Stimulated activated CD8-positive, alpha-beta memory T cell treated with anti-CD3 and anti-CD28 coated beads, Interleukin-12 subunit alpha, Interleukin-12 subunit beta, amount 100 ng/mL, for 24 hours (primary cell): ENCODE data around the gene SPOUT1.

Experiments used
- DNase-seq: peaks from one replicate; pipeline ENCODE4 v3.0.0-alpha.2; 2020; ENCODE audit errors: extremely low read depth

SPOUT1 gene

GRCh38 chr9:128836509-128837145 lies 7.0 kb upstream of the SPOUT1 start:
- no peak for DNase-seq

- DNase-seq = no peak
Measured at GRCh38 chr9:128835246-128836210, 5.9 kb upstream of the SPOUT1 start.

GRCh38 chr9:128833696-128834095 lies 4.1 kb upstream of the SPOUT1 start:
- no peak for DNase-seq

GRCh38 chr9:128828719-128829452 lies 708 bp downstream of the SPOUT1 start:
- no peak for DNase-seq

DNA sequence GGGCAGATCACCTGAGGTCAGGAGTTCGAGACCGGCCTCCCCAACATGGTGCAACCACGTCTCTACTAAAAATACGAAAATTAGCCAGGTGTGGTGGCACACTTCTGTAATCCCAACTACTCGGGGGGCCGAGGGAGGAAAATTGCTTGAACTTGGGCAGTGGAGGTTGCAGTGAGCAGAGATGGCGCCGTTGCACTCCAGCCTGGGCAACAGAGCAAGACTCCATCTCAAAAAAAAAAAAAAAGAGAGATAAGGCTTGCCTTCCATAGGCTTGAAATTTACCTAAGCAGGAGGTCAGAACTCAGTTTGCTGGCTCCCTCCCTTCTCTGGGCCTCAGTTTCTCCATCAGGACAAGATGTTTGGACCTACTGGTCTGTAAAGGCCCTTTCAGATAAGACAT lies 1.3 kb downstream of the SPOUT1 start:
- DNase-seq = no peak

- no peak for DNase-seq
Measured at GRCh38 chr9:128825923-128826700, 3.5 kb downstream of the SPOUT1 start.

DNA sequence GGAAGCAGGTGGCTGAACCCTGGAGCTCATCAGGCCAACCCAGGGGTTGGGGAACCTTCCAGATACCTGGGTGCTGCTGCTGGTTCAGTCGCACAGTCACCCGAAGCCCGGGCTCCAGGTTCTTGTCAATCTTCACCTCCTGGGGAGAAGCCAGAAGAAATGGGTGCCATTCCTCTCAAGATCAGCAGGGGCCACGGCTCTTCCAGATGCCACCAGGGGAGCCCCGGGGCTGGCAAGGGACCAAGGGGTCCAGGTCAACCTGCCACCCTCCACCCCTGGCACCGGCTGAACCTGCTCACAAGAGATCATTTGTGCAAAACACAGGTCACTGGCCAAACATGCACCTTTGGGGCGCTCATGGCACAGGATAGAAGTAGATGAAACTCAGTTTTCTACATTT lies 4.7 kb downstream of the SPOUT1 start:
- DNase-seq = no peak

- no peak for DNase-seq
Measured at GRCh38 chr9:128823903-128824406, 5.6 kb downstream of the SPOUT1 start.

DNA sequence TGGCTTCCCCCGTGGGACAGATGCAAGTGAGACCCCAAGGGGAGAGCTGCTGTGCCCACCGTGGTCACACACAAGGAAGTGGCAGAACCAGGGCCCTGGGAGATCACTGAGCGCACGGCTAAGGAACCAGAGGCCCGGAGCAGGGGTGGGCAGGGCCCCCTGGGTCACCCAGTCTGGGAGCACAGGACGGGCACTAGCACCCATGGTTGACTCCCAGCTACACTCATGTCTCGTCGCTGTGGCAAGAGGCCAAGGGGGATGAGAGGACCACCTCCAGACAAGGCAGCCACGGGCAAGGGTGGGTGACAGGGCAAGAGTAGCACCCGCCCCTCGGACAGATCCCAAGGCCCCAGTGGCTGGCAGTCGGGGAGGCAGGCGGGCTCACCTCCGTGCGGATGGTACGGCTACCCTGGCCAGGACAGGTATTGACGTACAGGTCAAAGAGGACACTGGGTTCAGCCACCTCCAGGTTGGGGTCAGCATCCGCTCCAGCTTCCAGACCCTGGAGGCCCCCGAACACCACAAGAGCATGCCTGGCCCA lies 6.2 kb downstream of the SPOUT1 start:
- no peak for DNase-seq

DNA sequence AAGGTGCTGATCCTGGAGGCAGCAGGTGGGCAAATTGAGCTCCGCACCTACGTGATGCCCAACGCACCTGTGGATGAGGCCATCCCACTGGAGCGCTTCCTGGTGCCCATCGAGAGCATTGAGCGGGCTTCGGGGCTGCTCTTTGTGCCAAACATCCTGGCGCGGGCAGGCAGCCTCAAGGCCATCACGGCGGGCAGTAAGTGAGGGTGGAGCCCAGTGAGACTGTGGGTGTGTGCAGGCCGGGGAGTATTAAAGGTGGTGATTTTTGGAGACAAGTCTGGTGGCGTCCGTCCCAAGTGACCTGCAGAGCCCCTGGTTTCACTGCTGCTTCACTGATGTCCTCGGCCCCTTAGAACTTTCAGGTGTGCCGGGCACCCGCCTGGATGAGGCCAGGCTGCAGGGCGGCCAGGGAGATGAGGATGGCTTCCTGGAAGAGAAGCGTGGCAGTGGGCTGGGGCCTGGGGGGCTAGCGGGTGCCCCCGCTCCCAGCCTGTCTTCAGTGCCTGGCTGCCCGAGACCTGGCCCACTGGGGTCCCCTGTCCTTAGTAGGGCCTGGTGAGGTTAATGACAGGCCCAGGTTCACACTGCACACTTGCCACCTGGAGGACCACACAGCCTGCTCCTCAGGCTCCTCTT lies 7.1 kb downstream of the SPOUT1 start:
- DNase-seq = no peak

- DNase-seq = no peak
Measured at GRCh38 chr9:128821584-128822406, 7.8 kb downstream of the SPOUT1 start.

DNA sequence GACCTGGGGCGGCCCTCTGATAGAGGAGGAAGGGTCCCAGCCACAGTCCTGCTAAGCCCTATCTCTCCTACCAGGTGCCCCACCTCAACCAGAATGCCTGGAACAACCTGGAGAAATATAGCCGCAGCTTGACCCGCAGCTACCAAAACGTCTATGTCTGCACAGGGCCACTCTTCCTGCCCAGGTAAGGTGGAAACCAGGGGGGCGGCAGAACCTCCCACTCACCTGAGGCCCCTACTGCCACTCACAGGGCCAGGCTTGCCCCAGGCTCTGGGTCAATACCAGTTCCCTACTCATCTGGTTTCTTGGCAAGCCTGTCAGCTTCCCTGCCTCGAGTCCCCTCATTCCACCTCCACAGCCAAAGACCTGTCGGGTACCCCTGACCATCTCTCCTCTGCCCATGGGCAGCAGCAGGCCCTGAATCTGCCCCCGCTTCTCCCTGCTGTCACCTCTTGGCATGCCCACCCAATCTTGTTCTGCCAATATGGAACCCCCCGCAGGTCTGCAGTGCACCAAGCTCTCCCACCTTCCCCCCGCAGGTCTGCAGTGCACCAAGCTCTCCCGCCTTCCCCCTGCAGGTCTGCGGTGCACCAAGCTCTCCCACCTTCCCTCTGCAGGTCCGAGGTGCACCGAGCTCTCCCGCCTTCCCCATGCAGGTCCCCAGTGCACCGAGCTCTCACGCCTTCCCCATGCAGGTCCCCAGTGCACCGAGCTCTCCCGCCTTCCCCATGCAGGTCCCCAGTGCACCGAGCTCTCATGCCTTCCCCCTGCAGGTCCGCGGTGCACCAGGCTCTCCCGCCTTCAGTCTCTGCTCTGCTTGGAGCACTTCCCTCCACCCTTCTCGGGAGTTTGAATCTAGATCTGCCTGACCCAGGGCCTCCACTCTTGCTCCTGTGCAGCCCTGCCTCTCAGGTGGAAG lies 8.7 kb downstream of the SPOUT1 start:
- DNase-seq = no peak

DNA sequence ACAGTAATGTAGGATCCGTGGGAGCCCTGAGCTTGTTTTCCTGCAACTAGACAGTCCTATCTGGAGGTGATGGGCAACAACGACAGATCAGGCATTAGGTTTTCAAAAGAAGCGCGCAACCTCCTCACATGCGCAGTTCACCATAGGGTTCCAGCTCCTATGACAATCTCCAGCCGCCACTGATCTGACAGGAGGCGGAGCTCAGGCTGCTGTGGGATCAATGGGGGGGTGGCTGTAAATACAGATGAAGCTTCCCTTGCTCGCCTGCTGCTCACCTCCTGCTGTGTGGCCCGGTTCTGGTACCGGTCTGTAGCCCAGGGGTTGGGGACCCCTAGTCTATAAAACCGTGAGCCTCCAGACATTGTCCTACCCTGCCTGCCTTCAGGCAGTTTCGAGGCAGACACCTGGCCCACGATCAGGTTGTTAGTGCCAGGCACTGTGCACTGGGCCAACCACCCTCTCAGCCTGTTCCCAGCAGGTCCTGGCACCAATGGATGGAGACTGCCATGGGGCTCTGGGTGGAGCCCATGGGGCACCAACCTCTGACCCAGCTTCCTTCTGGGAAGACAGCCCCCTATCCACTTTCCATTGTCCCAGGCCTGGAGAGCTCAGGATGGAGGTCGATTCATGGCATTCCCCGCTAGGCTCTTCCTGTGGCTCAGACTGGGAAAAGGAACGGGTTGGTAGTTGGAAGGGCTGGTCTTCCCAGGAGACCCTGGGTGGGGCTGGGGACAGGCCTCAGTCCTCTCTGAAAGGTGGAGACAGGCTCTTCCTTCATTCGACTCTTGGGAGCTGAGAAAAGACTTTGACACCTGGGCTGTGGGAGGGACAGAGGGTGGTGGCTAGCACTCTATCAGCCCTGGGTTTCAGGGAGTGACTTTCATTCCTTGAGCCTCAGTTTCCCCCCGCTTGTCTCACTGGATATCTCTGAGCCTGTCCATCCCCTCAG lies 9.6 kb downstream of the SPOUT1 start:
- DNase-seq = no peak

- no peak for DNase-seq
Measured at GRCh38 chr9:128818839-128819715, 10.5 kb downstream of the SPOUT1 start.

DNA sequence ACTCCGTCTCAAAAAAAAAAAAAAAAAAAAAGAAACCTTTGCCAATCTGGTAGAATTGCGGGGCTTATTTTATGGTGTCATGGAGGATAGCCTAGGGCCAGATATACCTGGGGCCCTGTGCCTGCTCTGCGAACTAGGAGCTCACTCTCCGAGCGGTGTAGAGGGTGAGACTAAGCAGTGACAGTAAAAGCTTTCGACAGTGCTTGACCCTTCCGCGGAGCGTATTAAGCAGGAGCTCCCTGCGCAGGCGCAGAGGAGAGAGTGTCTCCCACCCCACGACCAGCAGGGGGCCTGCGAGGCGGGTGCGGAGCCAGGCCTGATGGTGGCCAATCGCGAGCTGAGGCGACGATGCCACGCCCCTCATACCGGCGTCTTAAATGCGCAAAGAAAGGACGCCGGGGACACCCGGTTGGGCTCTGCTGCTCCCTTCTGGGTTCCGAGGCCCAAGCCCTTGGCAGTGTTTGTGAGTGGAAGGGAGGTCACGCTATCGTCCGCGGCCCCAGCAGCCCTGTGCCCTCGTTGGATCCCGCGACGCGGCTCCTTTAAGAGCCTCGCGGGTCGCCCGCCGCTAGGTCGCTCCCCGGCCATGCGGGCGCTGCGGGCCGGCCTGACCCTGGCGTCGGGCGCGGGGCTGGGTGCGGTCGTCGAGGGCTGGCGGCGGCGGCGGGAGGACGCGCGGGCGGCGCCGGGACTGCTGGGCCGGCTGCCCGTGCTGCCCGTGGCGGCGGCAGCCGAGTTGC lies 11.3 kb downstream of the SPOUT1 start, which contains the start of gene ENDOG:
ENDOG (plus strand) TSS at position 402 of the 740 bp plus-strand sequence; CDS start at position 587, 185 bp downstream.
- peak; percentile 93 for DNase-seq

GRCh38 chr9:128810873-128811272 lies 18.7 kb downstream of the SPOUT1 start:
- DNase-seq = no peak
